Osteocyte (in vitro differentiated cells): ENCODE measurements around the gene RPGRIP1. TPM values are rescaled to one million over a fixed set of nuclear protein-coding genes. Genes with fewer than 3 reads are reported as not detected.
A peak's percentile ranks its signal among the peaks of the same experiment; 100 is the strongest.
"Not testable (repeated sequence)": the region's sequence is repeated elsewhere in the genome, so short reads cannot be mapped to it uniquely, and the experiment has no call there.

Experiments
- DNase-seq: peaks from one replicate; pipeline ENCODE4 v3.0.0; 2021; ENCODE audit warnings: mixed read lengths; ENCODE audit not compliant: unreplicated experiment; ENCODE audit errors: extremely low spot score
- H3K27ac Mint-ChIP-seq: one replicate; pipeline ENCODE4 v1.8.0; 2021; ENCODE audit warnings: mild to moderate bottlenecking, mixed read lengths; ENCODE audit not compliant: unreplicated experiment
- H3K27me3 Mint-ChIP-seq: one replicate; pipeline ENCODE4 v1.8.0; 2021; ENCODE audit warnings: mixed read lengths; ENCODE audit not compliant: unreplicated experiment
- H3K36me3 Mint-ChIP-seq: one replicate; pipeline ENCODE4 v1.8.0; 2021; ENCODE audit warnings: mixed read lengths; ENCODE audit not compliant: unreplicated experiment
- H3K4me1 Mint-ChIP-seq: one replicate; pipeline ENCODE4 v1.8.0; 2021; ENCODE audit warnings: mixed read lengths; ENCODE audit not compliant: unreplicated experiment
- H3K4me3 Mint-ChIP-seq: one replicate; pipeline ENCODE4 v1.8.0; 2021; ENCODE audit warnings: mild to moderate bottlenecking, moderate library complexity, mixed read lengths; ENCODE audit not compliant: unreplicated experiment
- H3K9me3 Mint-ChIP-seq: one replicate; pipeline ENCODE4 v1.8.0; 2021; ENCODE audit warnings: mixed read lengths; ENCODE audit not compliant: unreplicated experiment
- CTCF ChIP-seq: fragments of 200-600 bp; sonication (generic); IDR thresholded peaks from 2 replicates; pipeline ENCODE4 v1.5.0; 2021; ENCODE audit warnings: antibody characterized with exemption, mild to moderate bottlenecking, moderate library complexity
- total RNA-seq: library from RNA; stranded (reverse); gene quantifications from 2 replicates; pipeline ENCODE4 v1.2.1, GENCODE V29; 2021

Gene RPGRIP1
- total RNA-seq, 1 donor from 2014 or later = not detected

- DNase-seq = no peak
- Mint-ChIP-seq H3K36me3 (peaks cover 34% of the 10 kb centered on the region), H3K27me3 (no peaks in the 10 kb centered on the region), H3K9me3 (no peaks in the 10 kb centered on the region), H3K4me1 (peaks cover 56% of the 10 kb centered on the region), H3K4me3 (peak overlapping the region; percentile 100), H3K27ac (peak overlapping the region; percentile 100)
- TF ChIP-seq CTCF = no peak
These were observed 11.8 kb upstream of the RPGRIP1 start for GRCh38 chr14:21267886-21268616.

GRCh38 chr14:21268617-21269251 lies 11.1 kb upstream of the RPGRIP1 start:
- peaks cover 27% of the 10 kb centered on the region for H3K36me3 Mint-ChIP-seq
- H3K27me3 Mint-ChIP-seq = no peaks in the 10 kb centered on the region
- TF ChIP-seq CTCF = no peak
- peaks cover 49% of the 10 kb centered on the region for H3K4me1 Mint-ChIP-seq
- H3K4me3 Mint-ChIP-seq = peak overlapping the region; percentile 100
- H3K27ac Mint-ChIP-seq = peak overlapping the region; percentile 100
- DNase-seq = peak; percentile 64
- H3K9me3 Mint-ChIP-seq = no peaks in the 10 kb centered on the region

- TF ChIP-seq CTCF = no peak
- no peaks in the 10 kb centered on the region for H3K9me3 Mint-ChIP-seq
- H3K4me1 Mint-ChIP-seq = peaks cover 42% of the 10 kb centered on the region
- no peaks in the 10 kb centered on the region for H3K27me3 Mint-ChIP-seq
- peak within 1 kb of the TSS; percentile 100 for H3K4me3 Mint-ChIP-seq
- peak; percentile 100 for DNase-seq
- H3K36me3 Mint-ChIP-seq = peaks cover 22% of the 10 kb centered on the region
- H3K27ac Mint-ChIP-seq = peak within 1 kb of the TSS; percentile 100
These were observed 10.4 kb upstream of the RPGRIP1 start, which contains the start of gene HNRNPC for GRCh38 chr14:21269252-21270046. Gene HNRNPC (minus strand): TSS chr14:21269442. CDS start chr14:21234193, 35,249 bp downstream.

GRCh38 chr14:21272661-21273060 lies 7.2 kb upstream of the RPGRIP1 start:
- H3K36me3 Mint-ChIP-seq, H3K27ac Mint-ChIP-seq, H3K4me3 Mint-ChIP-seq, H3K9me3 Mint-ChIP-seq, DNase-seq, H3K27me3 Mint-ChIP-seq: not testable (repeated sequence)
- H3K4me1 Mint-ChIP-seq = peaks cover 11% of the 10 kb centered on the region

GRCh38 chr14:21275261-21275858 lies 4.5 kb upstream of the RPGRIP1 start:
- no peak for DNase-seq
- Mint-ChIP-seq H3K9me3 (no peaks in the 10 kb centered on the region), H3K4me1 (no peaks in the 10 kb centered on the region), H3K36me3 (no peaks in the 10 kb centered on the region), H3K27ac (no peak overlapping the region), H3K27me3 (no peaks in the 10 kb centered on the region), H3K4me3 (no peak overlapping the region)
- TF ChIP-seq CTCF = no peak
